Stimulated activated CD4-positive, alpha-beta T cell treated with anti-CD3 and anti-CD28 coated beads, TNF-alpha, amount 100 ng/mL, for 24 hours (primary cell): ENCODE measurements around the gene IDUA.
A peak's percentile ranks its signal among the peaks of the same experiment; 100 is the strongest.
"Not testable (repeated sequence)": the region's sequence is repeated elsewhere in the genome, so short reads cannot be mapped to it uniquely, and the experiment has no call there.

Experiments used
- DNase-seq, 3 experiments: peaks; one replicate each; pipeline ENCODE4 v3.0.0-alpha.2; 2020; ENCODE audit warnings: low read depth in 3 of 3

The IDUA gene

GRCh38 chr4:986879-987623 lies at the start of gene IDUA:
TSS of gene IDUA (plus strand) at chr4:987044. CDS start at chr4:987085, 41 bp downstream.
- DNase-seq, result peak; percentile 70 to 88 (median 73)

GRCh38 chr4:939508-939907 lies 47.3 kb upstream of the IDUA start:
- not testable (repeated sequence) for DNase-seq

- no peak for DNase-seq
These were observed 41.4 kb upstream of the IDUA start for GRCh38 chr4:945274-946102.

- no peak for DNase-seq
These were observed 40.8 kb upstream of the IDUA start for GRCh38 chr4:946103-946450.

- no peak for DNase-seq
These were observed 40.0 kb upstream of the IDUA start for GRCh38 chr4:946517-947471.

GRCh38 chr4:947491-947971 lies 39.3 kb upstream of the IDUA start:
- no peak for DNase-seq

- no peak for DNase-seq
These were observed 38.5 kb upstream of the IDUA start for GRCh38 chr4:948101-948935.

GRCh38 chr4:948936-949300 lies 37.9 kb upstream of the IDUA start:
- no peak for DNase-seq

- no peak for DNase-seq
These were observed 37.2 kb upstream of the IDUA start for GRCh38 chr4:949656-950055.

GRCh38 chr4:950136-951020 lies 36.5 kb upstream of the IDUA start:
- no peak for DNase-seq

GRCh38 chr4:951186-951585 lies 35.7 kb upstream of the IDUA start:
- DNase-seq, result no peak

- no peak for DNase-seq
These were observed 35.0 kb upstream of the IDUA start for GRCh38 chr4:951594-952468.

GRCh38 chr4:952881-953573 lies 33.8 kb upstream of the IDUA start:
- DNase-seq, result no peak

- no peak for DNase-seq
These were observed 33.3 kb upstream of the IDUA start for GRCh38 chr4:953574-953915.

- DNase-seq, result no peak
These were observed 32.4 kb upstream of the IDUA start for GRCh38 chr4:954211-955020.

GRCh38 chr4:955161-955921 lies 31.5 kb upstream of the IDUA start:
- no peak for DNase-seq

- DNase-seq, result no peak
These were observed 30.9 kb upstream of the IDUA start for GRCh38 chr4:955931-956381.
